PC-9 (cell line): ENCODE data around the gene VSIG8. TPM values are rescaled to one million over a fixed set of nuclear protein-coding genes. Genes with fewer than 3 reads are reported as not detected.

Experiments used
- BruUV-seq: library from RNA; stranded (reverse); fragments of 400-500 nt; replicated peaks from 2 replicates; lab custom pipeline; 2021; lab: Mats Ljungman, UMichigan
- CTCF ChIA-PET: fragments of 300-600 bp; sonication (Branson Sonifier 250); formaldehyde crosslinking; loops from one replicate; lab custom pipeline; 2022; ENCODE audit warnings: antibody characterized with exemption; lab: Charles Lee
- POLR2A ChIA-PET: fragments of 300-600 bp; sonication (Branson Sonifier 250); formaldehyde crosslinking; loops from one replicate; lab custom pipeline; 2022; ENCODE audit warnings: antibody characterized with exemption; ENCODE audit not compliant: unreplicated experiment; lab: Charles Lee
- DNase-seq, 2 experiments: peaks; one replicate each; pipeline versions ENCODE4 v3.0.0 to v3.0.0-alpha.2; 2015 to 2022; ENCODE audit warnings: mixed read lengths in 1 of 2
- H2AFZ ChIP-seq: fragments of 200-600 bp; sonication (generic); 2 replicates; pipeline ENCODE4 v1.8.1; 2017; ENCODE audit warnings: antibody characterized with exemption
- H3F3A ChIP-seq: fragments of 200-600 bp; sonication (generic); 2 replicates; pipeline ENCODE4 v1.8.1; 2017; ENCODE audit warnings: antibody characterized with exemption, mild to moderate bottlenecking, low read depth; ENCODE audit not compliant: insufficient read depth
- H3K27ac ChIP-seq: fragments of 200-600 bp; sonication (generic); 2 replicates; pipeline ENCODE4 v1.6.1; 2016; ENCODE audit warnings: mixed run types
- H3K27me3 ChIP-seq: fragments of 200-600 bp; sonication (generic); 2 replicates; pipeline ENCODE4 v1.6.1; 2016; ENCODE audit warnings: low read depth, mixed run types; ENCODE audit not compliant: insufficient read depth
- H3K36me3 ChIP-seq: fragments of 200-600 bp; sonication (generic); 2 replicates; pipeline ENCODE4 v1.6.1; 2016; ENCODE audit warnings: low read depth, mixed run types
- H3K4me1 ChIP-seq: fragments of 200-600 bp; sonication (generic); replicated peaks from 2 replicates; pipeline ENCODE4 v1.6.1; 2016; ENCODE audit warnings: mixed run types; ENCODE audit not compliant: insufficient read depth
- H3K4me2 ChIP-seq: fragments of 200-600 bp; sonication (generic); 2 replicates; pipeline ENCODE4 v1.6.1; 2017; ENCODE audit warnings: mixed run types
- H3K4me3 ChIP-seq: fragments of 200-600 bp; sonication (generic); 2 replicates; pipeline ENCODE4 v1.6.1; 2016; ENCODE audit warnings: mixed run types
- H3K79me2 ChIP-seq: fragments of 200-600 bp; sonication (generic); 2 replicates; pipeline ENCODE4 v1.6.1; 2017; ENCODE audit warnings: low read depth, mixed run types
- H3K9me2 ChIP-seq: fragments of 200-600 bp; sonication (generic); 2 replicates; pipeline ENCODE4 v1.8.1; 2017; ENCODE audit warnings: mild to moderate bottlenecking; ENCODE audit not compliant: insufficient read depth
- H3K9me3 ChIP-seq: fragments of 200-600 bp; sonication (generic); 2 replicates; pipeline ENCODE4 v1.8.1; 2016; ENCODE audit warnings: low read depth; ENCODE audit not compliant: insufficient read depth
- H4K20me1 ChIP-seq: fragments of 200-600 bp; sonication (generic); 2 replicates; pipeline ENCODE4 v1.8.1; 2017; ENCODE audit not compliant: insufficient read depth
- CTCF ChIP-seq: fragments of 200-600 bp; sonication (generic); conservative IDR thresholded peaks from 2 replicates; pipeline ENCODE4 v1.6.1; 2017; ENCODE audit warnings: mixed run types, antibody characterized with exemption, mild to moderate bottlenecking, moderate library complexity
- EZH2 ChIP-seq: fragments of 200-600 bp; sonication (generic); IDR thresholded peaks from 2 replicates; pipeline ENCODE4 v1.8.0; 2017; ENCODE audit warnings: antibody characterized with exemption, low read depth
- intact Hi-C: fragments of 100-400 bp; cut with micrococcal nuclease; formaldehyde crosslinking; loops from one replicate; pipeline ENCODE4 v1.10.0; 2022; ENCODE audit not compliant: unreplicated experiment
- total RNA-seq: library from RNA; stranded (reverse); gene quantifications from 2 replicates; pipeline ENCODE4 v1.2.3, GENCODE V29; 2021

VSIG8 gene
- total RNA-seq, 1 experiment from 2014 or later = not detected

GRCh38 chr1:159879977-159880376, 17.5 kb upstream of the VSIG8 start:
- Histone ChIP-seq H2AFZ (no peak overlapping the region), H3K4me2 (peak overlapping the region; percentile 44), H3K4me1 (peaks cover 57% of the 10 kb centered on the region), H3K9me3 (no peaks in the 10 kb centered on the region), H3K27ac (peak overlapping the region; percentile 98), H3K9me2 (no peaks in the 10 kb centered on the region), H4K20me1 (no peaks in the 10 kb centered on the region), H3K27me3 (no peaks in the 10 kb centered on the region), H3K36me3 (no peaks in the 10 kb centered on the region; the same call in 1 of the 2 replicates), H3K4me3 (no peak overlapping the region), H3K79me2 (no peaks in the 10 kb centered on the region), H3F3A (peaks cover 43% of the 10 kb centered on the region)
- ChIA-PET CTCF (interaction anchor here (0.6 to 0.9 kb wide), 2 partner anchors 123 to 499 kb away, joined by 3 to 4 read pairs; no protein-coding TSS in a partner anchor), POLR2A (interaction anchor here (0.6 to 0.7 kb wide), 2 partner anchors 60 to 67 kb away, joined by 3 to 7 read pairs; no protein-coding TSS in a partner anchor)
- TF ChIP-seq CTCF = no peak
- no peak for TF ChIP-seq EZH2
- intact Hi-C loops = loop anchor here (2.0 kb wide), 1 partner anchor 25 kb away; no protein-coding TSS in a partner anchor
- no TSS peak for BruUV-seq
- DNase-seq = peak in 1 of 2 experiments; percentile 59

GRCh38 chr1:159879136-159879535, 16.7 kb upstream of the VSIG8 start:
- H3K79me2 ChIP-seq = no peaks in the 10 kb centered on the region
- H3K27me3 ChIP-seq = no peaks in the 10 kb centered on the region
- intact Hi-C loops = no loop called here
- peaks cover 42% of the 10 kb centered on the region for H3F3A ChIP-seq
- H3K4me3 ChIP-seq = no peak overlapping the region
- H2AFZ ChIP-seq = no peak overlapping the region
- no peak overlapping the region for H3K4me2 ChIP-seq
- ChIA-PET CTCF (no interaction called here), POLR2A (interaction anchor here (0.6 kb wide), 1 partner anchor 67 kb away, joined by 3 read pairs; no protein-coding TSS in a partner anchor)
- peaks cover 57% of the 10 kb centered on the region for H3K4me1 ChIP-seq
- H3K9me2 ChIP-seq = no peaks in the 10 kb centered on the region
- DNase-seq = no peak
- peak overlapping the region; percentile 98 for H3K27ac ChIP-seq
- no TSS peak for BruUV-seq
- no peak for TF ChIP-seq CTCF
- no peak for TF ChIP-seq EZH2
- no peaks in the 10 kb centered on the region for H3K9me3 ChIP-seq
- no peaks in the 10 kb centered on the region for H4K20me1 ChIP-seq
- H3K36me3 ChIP-seq = no peaks in the 10 kb centered on the region; the same call in 1 of the 2 replicates

- no peaks in the 10 kb centered on the region for H3K79me2 ChIP-seq
- no peak overlapping the region for H3K27ac ChIP-seq
- no TSS peak for BruUV-seq
- peaks cover 48% of the 10 kb centered on the region for H3K4me1 ChIP-seq
- H3K4me2 ChIP-seq = no peak overlapping the region
- no peaks in the 10 kb centered on the region for H4K20me1 ChIP-seq
- POLR2A ChIA-PET = interaction anchor here (0.6 to 0.7 kb wide), 2 partner anchors 11 to 45 kb away, joined by 3 read pairs; no protein-coding TSS in a partner anchor
- DNase-seq = no peak
- no peak overlapping the region for H3K4me3 ChIP-seq
- no peak for TF ChIP-seq EZH2
- TF ChIP-seq CTCF = no peak
- CTCF ChIA-PET = no interaction called here
- no peaks in the 10 kb centered on the region for H3K27me3 ChIP-seq
- intact Hi-C loops = no loop called here
- H3K9me2 ChIP-seq = no peaks in the 10 kb centered on the region
- peaks cover 35% of the 10 kb centered on the region for H3F3A ChIP-seq
- H3K36me3 ChIP-seq = no peaks in the 10 kb centered on the region; the same call in 1 of the 2 replicates
- H2AFZ ChIP-seq = no peak overlapping the region
- no peaks in the 10 kb centered on the region for H3K9me3 ChIP-seq
Measured at GRCh38 chr1:159877695-159878444, 15.4 kb upstream of the VSIG8 start.
